HepG2 (cell line): ENCODE results near the gene SESN1. TPM values are rescaled to one million over a fixed set of nuclear protein-coding genes. Genes with fewer than 3 reads are reported as not detected.

Experiments
- ATAC-seq: fragments of 200-7000 bp; cut with Tn5 transposase; 3 replicates; pipeline ENCODE4 v1.9.1; 2020; ENCODE audit warnings: mild to moderate bottlenecking, moderate library complexity
- BruUV-seq: library from RNA; stranded (reverse); fragments of 400-500 nt; replicated peaks from 2 replicates; lab custom pipeline; 2021; lab: Mats Ljungman, UMichigan
- CTCF ChIA-PET: fragments of 300-600 bp; formaldehyde crosslinking; extraction: SDS; loops from one replicate; lab custom pipeline; 2021; ENCODE audit warnings: low total read pairs, inconsistent platforms, low intra/inter-chr PET ratio; lab: Yijun Ruan, JAX
- POLR2A ChIA-PET: fragments of 350-600 bp; sonication (Branson Sonifier 250); formaldehyde crosslinking; loops from one replicate; lab custom pipeline; 2020; ENCODE audit warnings: antibody characterized with exemption, inconsistent platforms; lab: Yijun Ruan, JAX
- DNase-seq: peaks from one replicate; pipeline ENCODE4 v3.0.0-alpha.2; 2015; ENCODE audit warnings: low spot score
- FAIRE-seq: peaks from 3 replicates; lab custom pipeline; 2011; peaks lifted over from hg19 to GRCh38; lab: Jason Lieb, UNC
- H2AFZ ChIP-seq: one replicate; pipeline ENCODE4 v1.6.1; 2011; ENCODE audit warnings: low read length, inconsistent platforms
- H3K27ac ChIP-seq: fragments of 300-600 bp; 3 replicates; pipeline ENCODE4 v1.8.0; 2011; ENCODE audit warnings: mixed run types, mild to moderate bottlenecking, mixed read lengths, low read length, inconsistent platforms; ENCODE audit not compliant: insufficient read depth; ENCODE audit errors: extremely low read length
- H3K27me3 ChIP-seq, 2 experiments: fragments of 200-600 bp in 1 of 2; 2 replicates in 1 of 2; 3 replicates in 1 of 2; pipeline versions ENCODE4 v1.6.0 to v1.8.0; 2011; ENCODE audit warnings: low read length in 2 of 2, mild to moderate bottlenecking in 2 of 2, moderate library complexity in 2 of 2, inconsistent platforms in 1 of 2; ENCODE audit not compliant: insufficient read depth in 2 of 2, control insufficient read depth in 1 of 2
- H3K36me3 ChIP-seq, 2 experiments: fragments of 200-600 bp in 1 of 2; replicated peaks in 1 of 2; 2 replicates in 1 of 2; 3 replicates in 1 of 2; pipeline versions ENCODE4 v1.5.1 to v1.8.0; 2011; ENCODE audit warnings: low read length in 2 of 2, inconsistent platforms in 1 of 2; ENCODE audit not compliant: insufficient read depth in 2 of 2, control insufficient read depth in 1 of 2
- H3K4me1 ChIP-seq: 2 replicates; pipeline ENCODE4 v1.5.1; 2012; ENCODE audit warnings: low read length, inconsistent platforms; ENCODE audit not compliant: insufficient read depth
- H3K4me2 ChIP-seq: 2 replicates; pipeline ENCODE4 v1.6.0; 2011; ENCODE audit warnings: low read depth, low read length, inconsistent platforms
- H3K4me3 ChIP-seq, 3 experiments: fragments of 200-600 bp in 1 of 3; sonication (generic), shearing (Covaris generic) in 1 of 3; replicated peaks in 1 of 3; 2 replicates each; pipeline ENCODE4 v1.5.1; 2011 to 2016; ENCODE audit warnings: low read length in 3 of 3, inconsistent platforms in 2 of 3, low read depth in 2 of 3, mild to moderate bottlenecking in 2 of 3, control low read depth in 1 of 3, mixed read lengths in 1 of 3; ENCODE audit not compliant: insufficient read depth in 1 of 3
- H3K79me2 ChIP-seq: one replicate; pipeline ENCODE4 v1.6.1; 2011; ENCODE audit warnings: low read length, inconsistent platforms; ENCODE audit not compliant: insufficient read depth
- H3K9ac ChIP-seq: 2 replicates; pipeline ENCODE4 v1.6.0; 2011; ENCODE audit warnings: mild to moderate bottlenecking, low read depth, low read length, inconsistent platforms; ENCODE audit not compliant: insufficient read depth
- H3K9me3 ChIP-seq: 2 replicates; pipeline ENCODE4 v1.5.1; 2012; ENCODE audit warnings: mild to moderate bottlenecking, low read length
- H4K20me1 ChIP-seq: 2 replicates; pipeline ENCODE4 v1.6.0; 2011; ENCODE audit warnings: inconsistent platforms, mild to moderate bottlenecking, low read length, moderate library complexity; ENCODE audit not compliant: insufficient read depth
- ATF3 ChIP-seq: sonication (generic); formaldehyde crosslinking; IDR thresholded peaks from 2 replicates; pipeline ENCODE4 v1.4.0; 2020; ENCODE audit warnings: missing genetic modification reagents
- CENPX ChIP-seq: sonication (generic); formaldehyde crosslinking; IDR thresholded peaks from 2 replicates; pipeline ENCODE4 v1.9.0; 2021; ENCODE audit warnings: mild to moderate bottlenecking, missing genetic modification reagents, moderate library complexity
- NFATC3 ChIP-seq: sonication (generic); formaldehyde crosslinking; IDR thresholded peaks from 2 replicates; pipeline ENCODE4 v1.5.1; 2020; ENCODE audit warnings: mild to moderate bottlenecking, missing genetic modification reagents
- ZFYVE20 ChIP-seq: sonication (generic); formaldehyde crosslinking; IDR thresholded peaks from 2 replicates; pipeline ENCODE4 v1.8.0; 2023; ENCODE audit warnings: low read depth, mild to moderate bottlenecking, moderate library complexity, missing genetic modification reagents, borderline replicate concordance
- ZNF572 ChIP-seq: sonication (generic); formaldehyde crosslinking; IDR thresholded peaks from 2 replicates; pipeline ENCODE4 v1.5.1; 2020; ENCODE audit warnings: mild to moderate bottlenecking, missing genetic modification reagents
- ZNF7 ChIP-seq: IDR thresholded peaks from 2 replicates; pipeline ENCODE4 v1.6.1; 2016; ENCODE audit warnings: missing biosample characterization, missing genetic modification reagents
- ZNF724P ChIP-seq: sonication (generic); formaldehyde crosslinking; IDR thresholded peaks from 2 replicates; pipeline ENCODE4 v1.8.0; 2022; ENCODE audit warnings: missing genetic modification reagents, borderline replicate concordance
- WGBS: methylation state at CpG from one replicate; pipeline ENCODE4 v1.1.6; 2017; ENCODE audit warnings: low lambda C conversion rate; 5-methylcytosine and 5-hydroxymethylcytosine counted together
- in situ Hi-C: cut with HindIII; loops from 2 replicates; pipeline ENCODE4 v1.10.0; 2017; ENCODE audit warnings: low pct_unique_long_range_greater_than_20kb; ENCODE audit not compliant: extremely low pct_ligation_motif_present
- intact Hi-C: fragments of 100-400 bp; cut with micrococcal nuclease; formaldehyde crosslinking; loops from one replicate; pipeline ENCODE4 v1.10.0; 2022; ENCODE audit not compliant: unreplicated experiment
- polyA plus RNA-seq, 8 experiments: library from polyadenylated mRNA; depleted of rRNA in 3 of 8; stranded (reverse) in 7 of 8; unstranded in 1 of 8; fragments of >200 nt; fragmentation: Illumina TruSeq in 4 of 8; extraction: Trizol in 4 of 8; gene quantifications; 2 replicates each; pipeline versions ENCODE4 v1.2.1 to v1.2.3, GENCODE V29; 2011 to 2016; ENCODE audit warnings: low read depth in 4 of 8, missing spikeins in 1 of 8, mixed read lengths in 1 of 8; ENCODE audit not compliant: insufficient read depth in 1 of 8
- total RNA-seq, 5 experiments: library from RNA; depleted of rRNA; stranded (reverse); fragments of >200 nt; fragmentation: Illumina TruSeq; extraction: Trizol; gene quantifications; 2 replicates each; pipeline ENCODE4 v1.2.3, GENCODE V29; 2016; ENCODE audit warnings: low read depth in 1 of 5

The SESN1 gene
- total and polyA plus RNA-seq, 2 of the 13 experiments (the other 11 are each of a cell fraction or from before 2014, with no cell fraction given) = 24.9 to 44.7 TPM

- no peak for DNase-seq
- Histone ChIP-seq H3K27ac (no peak overlapping the region), H3K4me1 (no peaks in the 10 kb centered on the region), H2AFZ (no peak overlapping the region), H3K4me3 (no peak overlapping the region), H3K9ac (no peak overlapping the region), H3K36me3 (no peaks in the 10 kb centered on the region), H3K27me3 (peaks cover 4 to 24% of the 10 kb centered on the region in 2 experiments; a peak in 4 of 5 replicates), H3K4me2 (no peak overlapping the region)
- ChIA-PET POLR2A (no interaction called here), CTCF (no interaction called here)
- in situ Hi-C loops = no loop called here
- 100% methylated on average over 1 of the region's 1 CpG for WGBS
- FAIRE-seq = no peak
- BruUV-seq = no TSS peak
- ATAC-seq = no peak
- TF ChIP-seq CENPX (CRISPR knock-in tag) = no peak
- TF ChIP-seq NFATC3 (CRISPR knock-in tag) = no peak
- no peak for TF ChIP-seq ATF3 (CRISPR knock-in tag)
- TF ChIP-seq ZNF572 (CRISPR knock-in tag) = no peak
- TF ChIP-seq ZNF724P (CRISPR knock-in tag) = no peak
- TF ChIP-seq, all 625 proteins: peak for 0
- Histone ChIP-seq H3K79me2 (no peaks in the 10 kb centered on the region), H4K20me1 (no peaks in the 10 kb centered on the region), H3K9me3 (no peaks in the 10 kb centered on the region)
- intact Hi-C loops = no loop called here
Observed at GRCh38 chr6:108941281-108941680, 153.4 kb downstream of the SESN1 start.

DNA sequence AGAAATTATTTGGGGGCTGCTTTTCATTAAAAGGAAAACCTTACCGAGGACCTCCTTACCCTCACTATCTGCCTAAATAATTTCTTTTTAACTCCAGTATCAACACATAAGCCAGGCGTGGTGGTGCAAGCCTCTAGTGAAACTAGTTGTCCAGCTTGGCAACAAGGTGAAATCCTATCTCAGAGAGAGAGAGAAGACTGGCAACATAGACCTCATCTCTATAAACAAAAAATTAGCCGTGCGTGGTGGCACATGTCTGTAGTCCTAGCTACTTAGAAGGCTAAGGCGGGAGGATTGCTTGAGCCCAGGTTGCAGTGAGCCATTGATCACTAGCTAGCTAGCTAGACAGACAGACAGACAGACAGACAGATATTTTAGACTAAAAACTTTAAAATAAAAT lies 153.9 kb downstream of the SESN1 start:
- 68% methylated on average over 5 of the region's 5 CpGs for WGBS
- ChIA-PET CTCF (no interaction called here), POLR2A (no interaction called here)
- no peak overlapping the region for H3K9ac ChIP-seq
- FAIRE-seq (no peak), DNase-seq (no peak), ATAC-seq (no peak)
- H3K79me2 ChIP-seq = no peaks in the 10 kb centered on the region
- in situ Hi-C loops (no loop called here), intact Hi-C loops (no loop called here)
- H3K36me3 ChIP-seq = no peaks in the 10 kb centered on the region
- no TSS peak for BruUV-seq
- TF ChIP-seq ZNF7 (no peak), ZFYVE20 (CRISPR knock-in tag) (no peak)
- no peaks in the 10 kb centered on the region for H4K20me1 ChIP-seq
- no peak overlapping the region for H2AFZ ChIP-seq
- no peak overlapping the region for H3K27ac ChIP-seq
- H3K4me3 ChIP-seq = no peak overlapping the region
- peaks cover 4 to 18% of the 10 kb centered on the region in 2 experiments; a peak in 4 of 5 replicates for H3K27me3 ChIP-seq
- H3K4me2 ChIP-seq = no peak overlapping the region
- H3K4me1 ChIP-seq = no peaks in the 10 kb centered on the region
- H3K9me3 ChIP-seq = no peaks in the 10 kb centered on the region
